NCI-H226 (cell line): ENCODE results near the gene STH.
"Not testable (repeated sequence)": the region's sequence is repeated elsewhere in the genome, so short reads cannot be mapped to it uniquely, and the experiment has no call there.

Source experiments
- DNase-seq: peaks from one replicate; pipeline ENCODE4 v3.0.0-alpha.2; 2015

STH gene

GRCh38 chr17:46009681-46010596 is 10.9 kb downstream of the STH start:
- no peak for DNase-seq

GRCh38 chr17:46010597-46011186 is 11.6 kb downstream of the STH start:
- no peak for DNase-seq

- DNase-seq: no peak
These were observed 12.9 kb downstream of the STH start for GRCh38 chr17:46011711-46012505.

GRCh38 chr17:46012506-46013079 is 13.5 kb downstream of the STH start:
- no peak for DNase-seq

GRCh38 chr17:46013127-46013501 is 14.1 kb downstream of the STH start:
- no peak for DNase-seq

- no peak for DNase-seq
These were observed 14.6 kb downstream of the STH start for GRCh38 chr17:46013502-46014165.

- DNase-seq: not testable (repeated sequence)
These were observed 20.4 kb downstream of the STH start for GRCh38 chr17:46019408-46019925.

- no peak for DNase-seq
These were observed 21.1 kb downstream of the STH start for GRCh38 chr17:46020023-46020761.

- DNase-seq: no peak
These were observed 21.9 kb downstream of the STH start for GRCh38 chr17:46020998-46021397.

- not testable (repeated sequence) for DNase-seq
These were observed 24.3 kb downstream of the STH start for GRCh38 chr17:46023366-46023765.

- DNase-seq: no peak
These were observed 24.8 kb downstream of the STH start for GRCh38 chr17:46023783-46024388.

- DNase-seq: no peak
These were observed 25.5 kb downstream of the STH start for GRCh38 chr17:46024590-46024989.

- DNase-seq: no peak
These were observed 26.0 kb downstream of the STH start for GRCh38 chr17:46025060-46025459.

GRCh38 chr17:46025510-46026165 is 26.6 kb downstream of the STH start:
- no peak for DNase-seq

- DNase-seq: no peak
These were observed 27.4 kb downstream of the STH start for GRCh38 chr17:46026166-46027047.

GRCh38 chr17:46027048-46027975 is 28.3 kb downstream of the STH start:
- no peak for DNase-seq

- DNase-seq: no peak
These were observed 28.9 kb downstream of the STH start for GRCh38 chr17:46027976-46028325.

- no peak for DNase-seq
These were observed 29.3 kb downstream of the STH start for GRCh38 chr17:46028374-46028773.
